ENCODE data around the gene DCAF5. TPM values are rescaled to one million over a fixed set of nuclear protein-coding genes. Genes with fewer than 3 reads are reported as not detected.
"Not testable (repeated sequence)": the region's sequence is repeated elsewhere in the genome, so short reads cannot be mapped to it uniquely, and the experiment has no call there.

Gene DCAF5
- total RNA-seq, 1 donor from 2014 or later = 57.3 TPM

DNA sequence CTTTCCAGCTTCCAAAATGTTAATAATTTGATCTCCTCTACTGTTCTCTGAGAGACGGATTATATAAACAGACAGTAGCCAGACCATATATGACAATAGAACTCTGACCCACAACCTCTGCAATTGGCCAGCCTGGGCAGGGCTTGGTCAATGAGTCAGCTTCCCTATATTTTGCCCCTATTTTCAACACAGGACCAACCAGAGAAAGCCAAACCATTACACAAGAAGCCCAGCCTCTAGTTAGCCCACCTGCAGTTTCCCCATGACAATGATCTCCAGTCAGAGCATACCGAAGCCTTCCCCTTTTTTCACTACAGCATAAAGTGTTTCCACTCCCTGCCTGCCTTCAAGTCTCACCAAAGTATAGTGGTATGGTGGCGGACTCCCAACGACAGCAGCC lies 30.8 kb upstream of the DCAF5 start:
- Histone ChIP-seq H3K4me3 (no peak overlapping the region), H3K9me3 (no peaks in the 10 kb centered on the region), H3K27ac (no peak overlapping the region), H3K27me3 (no peaks in the 10 kb centered on the region), H3K36me3 (no peaks in the 10 kb centered on the region), H3K4me1 (no peaks in the 10 kb centered on the region)
- TF ChIP-seq, protein P1, sequence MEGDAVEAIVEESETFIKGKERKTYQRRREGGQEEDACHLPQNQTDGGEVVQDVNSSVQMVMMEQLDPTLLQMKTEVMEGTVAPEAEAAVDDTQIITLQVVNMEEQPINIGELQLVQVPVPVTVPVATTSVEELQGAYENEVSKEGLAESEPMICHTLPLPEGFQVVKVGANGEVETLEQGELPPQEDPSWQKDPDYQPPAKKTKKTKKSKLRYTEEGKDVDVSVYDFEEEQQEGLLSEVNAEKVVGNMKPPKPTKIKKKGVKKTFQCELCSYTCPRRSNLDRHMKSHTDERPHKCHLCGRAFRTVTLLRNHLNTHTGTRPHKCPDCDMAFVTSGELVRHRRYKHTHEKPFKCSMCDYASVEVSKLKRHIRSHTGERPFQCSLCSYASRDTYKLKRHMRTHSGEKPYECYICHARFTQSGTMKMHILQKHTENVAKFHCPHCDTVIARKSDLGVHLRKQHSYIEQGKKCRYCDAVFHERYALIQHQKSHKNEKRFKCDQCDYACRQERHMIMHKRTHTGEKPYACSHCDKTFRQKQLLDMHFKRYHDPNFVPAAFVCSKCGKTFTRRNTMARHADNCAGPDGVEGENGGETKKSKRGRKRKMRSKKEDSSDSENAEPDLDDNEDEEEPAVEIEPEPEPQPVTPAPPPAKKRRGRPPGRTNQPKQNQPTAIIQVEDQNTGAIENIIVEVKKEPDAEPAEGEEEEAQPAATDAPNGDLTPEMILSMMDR (IDR thresholded peaks at IDR 0.05) = no peak
- peak; percentile 90 for ATAC-seq
- intact Hi-C loops (cut with DNase I) = no loop called here
- no peak for DNase-seq

DNA sequence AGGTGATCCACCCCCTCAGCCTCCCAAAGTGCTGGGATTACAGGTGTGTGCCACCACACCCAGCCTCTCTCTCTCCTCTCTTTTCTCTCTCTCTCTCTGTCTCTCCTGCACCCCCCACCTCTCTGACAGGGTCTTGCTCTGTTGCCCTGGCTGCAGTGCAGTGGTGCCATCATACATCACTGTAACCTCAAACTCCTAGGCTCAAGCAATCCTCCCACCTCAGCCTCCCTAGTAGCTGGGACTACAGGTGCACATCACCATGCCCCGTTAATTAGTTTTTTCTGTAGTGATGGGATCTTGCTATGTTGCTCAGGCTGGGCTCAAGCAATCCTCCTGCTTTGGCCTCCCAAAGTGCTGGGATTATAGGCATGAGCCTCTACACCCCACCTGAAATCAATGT lies 29.7 kb upstream of the DCAF5 start:
- H3K27ac ChIP-seq; H3K9me3 ChIP-seq; H3K4me1 ChIP-seq; H3K36me3 ChIP-seq; H3K27me3 ChIP-seq; intact Hi-C loops (cut with DNase I); ATAC-seq; H3K4me3 ChIP-seq; DNase-seq: not testable (repeated sequence)

DNA sequence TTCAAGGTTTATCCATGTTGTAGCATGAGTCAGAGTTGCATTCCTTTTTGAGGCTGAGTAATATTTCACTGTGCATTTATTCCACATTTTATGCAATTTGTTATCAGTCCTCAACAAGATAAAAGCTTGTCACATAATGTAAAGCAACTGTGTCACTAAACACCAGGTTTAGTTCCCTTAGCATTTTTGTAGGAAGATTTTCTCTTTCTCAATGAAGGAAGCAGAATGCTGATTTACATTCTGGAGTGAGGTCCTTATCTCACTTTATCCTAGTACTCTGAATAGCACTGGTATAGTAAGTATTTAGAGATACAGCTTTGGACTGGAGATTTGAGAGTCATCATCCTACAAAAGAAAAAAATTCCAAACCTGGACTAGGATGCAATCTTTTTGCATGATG lies 28.6 kb upstream of the DCAF5 start:
- H3K27me3 ChIP-seq = no peaks in the 10 kb centered on the region
- no peaks in the 10 kb centered on the region for H3K9me3 ChIP-seq
- no peak overlapping the region for H3K4me3 ChIP-seq
- H3K36me3 ChIP-seq = no peaks in the 10 kb centered on the region
- DNase-seq (no peak), ATAC-seq (no peak)
- intact Hi-C loops (cut with DNase I) = no loop called here
- H3K27ac ChIP-seq = no peak overlapping the region
- no peaks in the 10 kb centered on the region for H3K4me1 ChIP-seq
- TF ChIP-seq, protein P1 (IDR thresholded peaks at IDR 0.05) = no peak

DNA sequence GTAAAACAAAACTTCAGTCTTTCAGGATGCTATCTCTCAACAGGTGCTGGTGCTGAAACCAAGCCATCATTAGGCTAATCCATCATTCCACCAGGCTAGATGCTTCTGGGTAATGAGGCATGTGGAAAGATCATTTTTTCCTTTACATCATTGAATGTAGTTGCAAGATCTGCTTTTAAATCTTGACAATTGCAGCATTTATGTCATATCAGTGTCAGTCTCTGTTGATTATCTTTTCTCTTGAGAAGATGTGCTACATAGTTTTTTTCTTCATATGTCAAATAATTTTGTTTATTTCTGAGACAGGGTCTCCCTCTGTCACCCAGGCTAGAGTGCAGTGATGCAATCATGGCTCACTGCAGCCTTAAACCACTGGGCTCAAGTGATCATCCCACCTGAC lies 22.2 kb upstream of the DCAF5 start:
- TF ChIP-seq, protein P1 (IDR thresholded peaks at IDR 0.05) = no peak
- Histone ChIP-seq H3K36me3 (no peaks in the 10 kb centered on the region), H3K9me3 (no peaks in the 10 kb centered on the region), H3K4me3 (no peak overlapping the region), H3K27me3 (no peaks in the 10 kb centered on the region), H3K27ac (no peak overlapping the region), H3K4me1 (no peaks in the 10 kb centered on the region)
- DNase-seq (no peak), ATAC-seq (no peak)
- intact Hi-C loops (cut with DNase I) = no loop called here

DNA sequence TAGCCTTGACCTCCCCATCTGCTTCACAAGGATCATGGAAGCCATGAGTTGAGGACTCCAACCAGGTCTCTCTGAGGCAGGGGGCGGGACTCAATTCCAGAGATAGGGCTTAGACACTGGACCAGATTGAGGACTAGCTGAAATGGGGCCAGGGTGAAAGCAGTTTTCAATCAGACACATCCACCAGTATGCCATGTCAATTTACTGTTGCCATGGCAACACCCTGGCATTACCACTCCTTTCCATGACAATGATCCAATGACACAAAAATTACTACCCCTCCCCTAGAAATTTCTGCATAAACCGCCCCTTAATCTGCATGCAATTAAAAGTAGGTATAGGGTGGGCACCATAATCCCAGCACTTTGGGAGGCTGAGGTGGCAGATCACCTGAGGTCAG lies 18.6 kb upstream of the DCAF5 start:
- TF ChIP-seq, protein P1 (IDR thresholded peaks at IDR 0.05) = no peak
- H3K4me1 ChIP-seq = no peaks in the 10 kb centered on the region
- no peak overlapping the region for H3K27ac ChIP-seq
- intact Hi-C loops (cut with DNase I) = no loop called here
- ATAC-seq (no peak), DNase-seq (no peak)
- H3K9me3 ChIP-seq = no peaks in the 10 kb centered on the region
- H3K36me3 ChIP-seq = no peaks in the 10 kb centered on the region
- no peaks in the 10 kb centered on the region for H3K27me3 ChIP-seq
- no peak overlapping the region for H3K4me3 ChIP-seq

DNA sequence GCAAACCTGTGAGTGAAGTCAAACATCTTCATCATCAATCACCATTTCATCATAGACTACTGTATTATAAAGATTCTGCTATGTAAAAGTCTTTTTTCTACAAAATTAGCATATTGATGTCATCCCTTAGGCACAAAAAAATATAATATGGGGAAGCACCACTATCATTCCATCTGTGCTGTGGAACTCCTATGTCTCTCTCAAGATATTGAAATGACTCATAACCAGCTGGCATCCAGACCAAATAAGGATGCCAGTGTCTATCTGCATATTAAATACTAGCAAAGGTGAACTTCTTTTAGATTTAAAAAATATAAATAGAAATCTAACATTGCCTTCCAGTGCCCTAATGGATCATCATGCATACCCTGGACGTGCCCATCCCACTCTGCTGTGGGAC lies 17.9 kb upstream of the DCAF5 start:
- Histone ChIP-seq H3K27ac (no peak overlapping the region), H3K9me3 (no peaks in the 10 kb centered on the region), H3K4me3 (no peak overlapping the region), H3K4me1 (no peaks in the 10 kb centered on the region), H3K27me3 (no peaks in the 10 kb centered on the region), H3K36me3 (no peaks in the 10 kb centered on the region)
- intact Hi-C loops (cut with DNase I) = no loop called here
- TF ChIP-seq, protein P1 (IDR thresholded peaks at IDR 0.05) = no peak
- no peak for DNase-seq
- no peak for ATAC-seq

DNA sequence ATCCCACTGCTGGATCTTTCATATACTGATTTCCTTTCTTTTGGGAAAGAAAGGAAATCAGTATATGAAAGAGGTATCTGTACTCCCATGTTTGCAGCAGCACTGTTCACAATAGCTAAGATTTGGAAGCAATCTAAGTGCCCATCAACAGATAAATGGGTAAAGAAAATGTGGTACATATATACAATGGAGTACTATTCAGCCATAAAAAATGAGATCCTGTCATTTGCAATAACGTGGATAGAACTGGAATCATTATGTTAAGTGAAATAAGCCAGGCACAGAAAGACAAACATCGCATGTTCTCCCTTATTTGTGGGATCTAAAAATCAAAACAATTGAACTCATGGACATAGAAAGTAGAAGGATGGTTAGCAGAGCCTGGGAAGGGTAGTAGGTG lies 12.9 kb upstream of the DCAF5 start:
- H3K4me3 ChIP-seq; H3K27ac ChIP-seq; H3K36me3 ChIP-seq; DNase-seq; H3K9me3 ChIP-seq; H3K27me3 ChIP-seq; intact Hi-C loops (cut with DNase I); ATAC-seq; H3K4me1 ChIP-seq: not testable (repeated sequence)

Measured in upper lobe of right lung (tissue), 1 donor.